SK-N-MC (cell line): ENCODE results near the gene GCFC2.
"Not testable (repeated sequence)": the region's sequence is repeated elsewhere in the genome, so short reads cannot be mapped to it uniquely, and the experiment has no call there.

Experiments used
- DNase-seq: peaks from one replicate; pipeline ENCODE4 v3.0.0-alpha.2; 2011; ENCODE audit warnings: low read depth, low spot score
- H3K27ac ChIP-seq: fragments of 200-600 bp; sonication (generic); 2 replicates; pipeline ENCODE4 v1.5.1; 2016; ENCODE audit warnings: mixed run types
- H3K36me3 ChIP-seq: fragments of 200-600 bp; sonication (generic); 2 replicates; pipeline ENCODE4 v1.6.1; 2017; ENCODE audit warnings: antibody characterized with exemption, low read length, mixed read lengths; ENCODE audit not compliant: insufficient read depth
- H3K4me3 ChIP-seq: fragments of 200-600 bp; sonication (generic); 2 replicates; pipeline ENCODE4 v1.5.1; 2016
- H3K9ac ChIP-seq: fragments of 200-600 bp; sonication (generic); 2 replicates; pipeline ENCODE4 v1.8.0; 2017; ENCODE audit warnings: mixed run types, mixed read lengths; ENCODE audit not compliant: insufficient read length
- H3K9me3 ChIP-seq: fragments of 200-600 bp; sonication (generic); 2 replicates; pipeline ENCODE4 v1.6.1; 2017; ENCODE audit warnings: low read depth, mild to moderate bottlenecking, antibody characterized with exemption, low read length, moderate library complexity, mixed read lengths
- EZH2 ChIP-seq: fragments of 200-600 bp; sonication (generic); IDR thresholded peaks from one replicate; pipeline ENCODE4 v1.6.1; 2017; ENCODE audit warnings: antibody characterized with exemption
- FOXP2 ChIP-seq: optimal IDR thresholded peaks from 2 replicates; pipeline ENCODE3; 2011; ENCODE audit warnings: mild to moderate bottlenecking, moderate library complexity; ENCODE audit not compliant: insufficient read depth; ENCODE audit errors: extremely low read length, control extremely low read depth
- POLR2AphosphoS5 ChIP-seq: IDR thresholded peaks from 2 replicates; pipeline ENCODE4 v1.6.1; 2012; ENCODE audit warnings: mild to moderate bottlenecking, low read depth, low read length, borderline replicate concordance

The GCFC2 gene

DNA sequence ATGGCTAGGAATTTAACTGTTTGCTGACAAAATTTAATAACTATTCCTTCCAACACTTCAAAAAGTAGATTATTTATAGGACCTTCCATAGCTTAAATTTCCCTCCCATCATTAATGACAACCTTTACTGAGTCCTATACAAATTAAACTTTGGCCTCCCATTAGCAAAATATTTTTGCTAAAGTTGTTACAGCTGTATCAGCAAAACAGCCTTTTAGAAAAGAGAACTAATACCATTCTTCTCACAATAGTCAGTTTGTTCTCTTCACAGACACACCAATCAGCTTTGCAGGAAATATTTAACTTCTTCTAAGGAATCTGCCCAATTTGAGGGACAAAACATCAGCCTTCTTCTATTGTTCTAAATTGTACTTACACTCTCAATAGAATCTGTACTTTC is 12.0 kb upstream of the GCFC2 start:
- Histone ChIP-seq H3K9ac (no peak overlapping the region), H3K9me3 (no peaks in the 10 kb centered on the region), H3K27ac (no peak overlapping the region), H3K36me3 (no peaks in the 10 kb centered on the region), H3K4me3 (no peak overlapping the region)
- TF ChIP-seq POLR2AphosphoS5 (no peak), FOXP2 (no peak), EZH2 (no peak)
- no peak for DNase-seq

DNA sequence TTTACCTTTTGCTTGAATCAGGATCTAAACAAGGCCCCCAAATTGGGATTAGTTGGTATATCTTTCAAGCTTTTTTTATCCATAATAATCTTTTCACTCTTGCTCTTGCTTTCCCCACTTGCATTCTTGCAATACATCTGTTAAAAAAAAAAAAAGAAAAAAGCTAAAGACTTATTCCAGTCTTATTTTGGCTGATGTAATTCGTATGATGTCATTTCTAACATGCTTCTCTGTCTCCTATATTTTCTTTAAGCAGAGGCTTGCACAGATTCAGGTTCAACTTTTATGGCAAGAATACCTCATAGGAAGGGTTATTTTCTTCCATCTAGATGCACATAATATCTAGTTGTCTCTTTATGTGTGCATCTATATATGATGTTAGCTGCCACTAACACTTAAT is 9.8 kb upstream of the GCFC2 start:
- H3K36me3 ChIP-seq = no peaks in the 10 kb centered on the region
- no peak overlapping the region for H3K4me3 ChIP-seq
- no peak for TF ChIP-seq EZH2
- TF ChIP-seq FOXP2 = no peak
- no peak for TF ChIP-seq POLR2AphosphoS5
- no peak overlapping the region for H3K27ac ChIP-seq
- no peaks in the 10 kb centered on the region for H3K9me3 ChIP-seq
- DNase-seq = no peak
- H3K9ac ChIP-seq = no peak overlapping the region

DNA sequence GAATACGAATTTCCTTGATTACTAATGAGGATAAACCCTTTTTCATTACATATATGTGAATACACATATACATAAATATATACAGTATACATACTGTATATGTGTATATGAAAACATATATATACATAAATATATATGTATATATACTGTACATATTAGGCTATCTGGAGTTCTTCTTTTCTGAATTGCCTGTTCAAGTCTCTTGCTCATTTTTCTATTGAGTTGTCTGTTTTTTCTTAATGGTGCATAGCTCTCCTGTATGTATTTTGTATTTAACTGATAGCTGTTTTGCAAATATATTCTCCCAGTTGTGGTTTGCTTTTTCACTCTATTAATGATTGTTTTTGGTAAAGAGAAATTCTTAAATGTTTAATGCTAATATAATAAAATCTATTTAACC is 8.9 kb upstream of the GCFC2 start:
- no peak for TF ChIP-seq EZH2
- TF ChIP-seq FOXP2 = no peak
- no peak for TF ChIP-seq POLR2AphosphoS5

DNA sequence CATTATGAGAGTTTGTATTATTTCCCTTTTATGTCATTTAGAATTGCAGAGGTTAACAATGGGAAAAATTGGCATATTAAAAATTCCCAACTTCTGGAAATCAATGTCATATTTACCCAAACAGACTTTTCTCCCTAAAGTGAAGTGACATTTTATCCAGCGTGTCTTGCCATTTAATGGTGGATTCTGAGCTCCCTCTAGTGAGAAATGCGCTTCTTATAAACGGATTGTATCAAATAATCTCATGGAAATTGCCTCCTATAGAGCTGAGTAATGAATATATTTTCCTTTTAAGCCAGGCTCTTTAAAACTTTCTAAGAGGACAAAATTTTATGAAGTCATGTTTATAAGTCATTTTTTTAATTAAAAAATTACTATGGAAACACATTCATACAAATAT is 5.7 kb upstream of the GCFC2 start:
- TF ChIP-seq EZH2 = no peak
- no peak for TF ChIP-seq FOXP2
- no peak for TF ChIP-seq POLR2AphosphoS5
- DNase-seq = no peak

More for the DNA sequence above, 8.9 kb upstream of the GCFC2 start:
- H3K27ac ChIP-seq = no peak overlapping the region
- H3K9ac ChIP-seq = no peak overlapping the region
- DNase-seq = no peak
- no peaks in the 10 kb centered on the region for H3K9me3 ChIP-seq
- no peak overlapping the region for H3K4me3 ChIP-seq
- no peaks in the 10 kb centered on the region for H3K36me3 ChIP-seq

DNA sequence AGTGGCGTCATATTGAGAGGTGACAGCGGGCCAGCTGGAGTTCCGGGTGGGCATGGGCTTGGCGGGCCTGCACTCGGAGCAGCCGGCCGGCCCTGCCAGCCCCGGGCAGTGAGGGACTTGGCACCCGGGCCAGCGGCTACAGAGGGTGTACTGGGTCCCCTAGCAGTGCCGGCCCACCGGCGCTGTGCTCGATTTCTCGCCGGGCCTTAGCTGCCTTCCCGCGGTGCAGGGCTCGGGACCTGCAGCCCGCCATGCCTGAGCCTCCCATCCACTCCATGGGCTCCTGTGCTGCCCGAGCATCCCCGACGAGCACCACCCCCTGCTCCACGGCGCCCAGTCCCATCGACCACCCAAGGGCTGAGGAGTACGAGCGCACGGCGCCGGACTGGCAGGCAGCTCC is 875 bp upstream of the GCFC2 start:
- Histone ChIP-seq H3K27ac (peak overlapping the region; percentile 91), H3K4me3 (peak overlapping the region; percentile 96), H3K36me3 (peaks cover 15% of the 10 kb centered on the region), H3K9ac (peak overlapping the region; percentile 97)
- DNase-seq, H3K9me3 ChIP-seq: not testable (repeated sequence)

More for the DNA sequence above, 5.7 kb upstream of the GCFC2 start:
- H3K9me3 ChIP-seq = no peaks in the 10 kb centered on the region
- no peak overlapping the region for H3K9ac ChIP-seq
- peaks cover 5% of the 10 kb centered on the region for H3K36me3 ChIP-seq
- H3K4me3 ChIP-seq = no peak overlapping the region
- H3K27ac ChIP-seq = no peak overlapping the region

DNA sequence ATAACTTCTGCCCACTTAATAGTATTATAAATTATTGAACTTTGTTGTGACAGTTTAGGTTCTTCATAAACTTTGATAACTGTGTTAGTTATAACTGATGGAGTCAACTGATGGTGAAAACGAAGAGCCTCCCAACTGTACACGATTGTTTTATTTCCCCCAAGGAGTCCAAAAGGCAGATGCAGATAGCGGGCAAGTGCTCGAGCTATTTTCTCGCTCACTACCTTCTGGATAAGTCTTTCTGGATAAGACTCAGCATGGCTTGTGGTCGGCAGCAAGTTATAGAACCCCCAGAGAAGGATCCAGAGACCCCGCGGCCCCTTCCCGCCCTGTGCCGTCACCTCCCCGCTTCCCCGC is 517 bp downstream of the GCFC2 start:
- H3K9me3 ChIP-seq = no peaks in the 10 kb centered on the region
- H3K36me3 ChIP-seq = peaks cover 25% of the 10 kb centered on the region
- peak overlapping the region; percentile 96 for H3K4me3 ChIP-seq
- TF ChIP-seq EZH2 = no peak
- TF ChIP-seq FOXP2 = no peak
- TF ChIP-seq POLR2AphosphoS5 = no peak
- H3K27ac ChIP-seq = peak overlapping the region; percentile 91
- H3K9ac ChIP-seq = peak overlapping the region; percentile 97
- no peak for DNase-seq

DNA sequence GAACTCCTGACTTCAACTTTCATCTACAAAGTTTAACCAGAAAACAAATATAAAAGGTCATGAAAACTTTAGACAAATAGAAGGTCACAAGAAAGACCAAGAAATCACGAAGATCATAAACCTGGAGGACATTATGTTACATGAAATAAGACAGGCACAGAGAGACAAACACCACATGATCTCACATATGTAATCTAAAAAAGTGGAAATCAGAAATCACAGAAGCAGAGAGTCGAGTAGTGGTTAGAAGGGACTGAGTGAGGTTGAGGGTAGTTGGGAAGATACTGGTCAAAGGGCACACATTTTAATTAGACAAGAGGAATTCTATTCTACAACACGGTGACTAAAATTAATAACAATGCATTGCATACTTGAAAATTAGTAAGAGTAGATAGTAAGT is 1.4 kb downstream of the GCFC2 start:
- TF ChIP-seq EZH2 = no peak
- no peak for TF ChIP-seq POLR2AphosphoS5
- TF ChIP-seq FOXP2 = no peak
- Histone ChIP-seq H3K36me3 (peaks cover 34% of the 10 kb centered on the region), H3K9ac (peak overlapping the region; percentile 97), H3K27ac (peak overlapping the region; percentile 11), H3K4me3 (peak overlapping the region; percentile 96), H3K9me3 (no peaks in the 10 kb centered on the region)
- no peak for DNase-seq

DNA sequence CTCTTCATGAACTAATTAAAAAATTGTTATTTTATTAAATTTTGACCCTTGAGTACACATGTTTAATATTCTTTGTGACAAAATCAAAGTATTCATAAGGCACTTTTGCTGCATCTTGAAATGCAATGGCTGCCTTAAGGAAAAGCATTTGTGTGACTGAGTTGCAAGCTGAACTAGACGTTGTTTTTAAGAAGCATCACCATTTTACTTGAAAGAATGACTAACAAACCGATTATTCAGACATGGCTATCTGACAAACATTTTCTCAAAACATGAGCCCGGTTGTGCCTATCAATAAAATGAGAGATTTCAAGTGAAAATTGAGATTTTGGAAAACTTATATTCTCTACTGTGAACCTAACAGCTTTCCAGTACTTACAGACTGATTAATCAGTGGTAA is 2.8 kb downstream of the GCFC2 start:
- 0 out of 2 replicates have a peak overlapping the region, but pooled peaks have one; percentile 5 for H3K27ac ChIP-seq
- H3K36me3 ChIP-seq = peaks cover 47% of the 10 kb centered on the region
- H3K9me3 ChIP-seq = no peaks in the 10 kb centered on the region
- no peak for DNase-seq
- TF ChIP-seq POLR2AphosphoS5 = no peak
- TF ChIP-seq FOXP2 = no peak
- TF ChIP-seq EZH2 = no peak
- peak overlapping the region; percentile 3; the same call in 1 of the 2 replicates for H3K4me3 ChIP-seq
- no peak overlapping the region for H3K9ac ChIP-seq

DNA sequence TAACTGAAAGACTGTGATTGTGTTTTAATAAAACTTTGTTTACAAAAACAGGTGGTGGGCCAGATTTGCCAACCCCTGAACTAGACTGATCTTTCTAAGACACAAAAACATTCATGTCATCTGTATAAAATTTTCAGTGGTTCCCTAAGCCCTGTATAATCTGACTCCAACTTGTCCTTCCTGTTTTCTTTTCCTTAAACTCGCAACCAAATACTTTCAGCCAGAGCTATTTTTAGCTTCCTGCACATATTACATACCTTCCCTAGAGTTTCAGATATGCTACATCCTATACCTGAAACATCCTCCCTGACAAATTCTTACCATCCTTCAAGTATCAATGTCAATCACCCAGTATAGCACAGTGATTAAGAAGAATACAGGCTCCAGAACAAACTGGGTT is 4.8 kb downstream of the GCFC2 start:
- no peak overlapping the region for H3K4me3 ChIP-seq
- no peaks in the 10 kb centered on the region for H3K9me3 ChIP-seq
- TF ChIP-seq FOXP2 (no peak), EZH2 (no peak), POLR2AphosphoS5 (no peak)
- no peak overlapping the region for H3K27ac ChIP-seq
- no peak for DNase-seq
- H3K9ac ChIP-seq = no peak overlapping the region
- H3K36me3 ChIP-seq = peaks cover 63% of the 10 kb centered on the region
